IPS-NIHi11 (cell line): Measurements from ENCODE around the gene GRID1.

Experiments used
- DNase-seq: peaks from one replicate; pipeline ENCODE4 v3.0.0; 2012; ENCODE audit warnings: mixed read lengths, low spot score

The GRID1 gene

DNA sequence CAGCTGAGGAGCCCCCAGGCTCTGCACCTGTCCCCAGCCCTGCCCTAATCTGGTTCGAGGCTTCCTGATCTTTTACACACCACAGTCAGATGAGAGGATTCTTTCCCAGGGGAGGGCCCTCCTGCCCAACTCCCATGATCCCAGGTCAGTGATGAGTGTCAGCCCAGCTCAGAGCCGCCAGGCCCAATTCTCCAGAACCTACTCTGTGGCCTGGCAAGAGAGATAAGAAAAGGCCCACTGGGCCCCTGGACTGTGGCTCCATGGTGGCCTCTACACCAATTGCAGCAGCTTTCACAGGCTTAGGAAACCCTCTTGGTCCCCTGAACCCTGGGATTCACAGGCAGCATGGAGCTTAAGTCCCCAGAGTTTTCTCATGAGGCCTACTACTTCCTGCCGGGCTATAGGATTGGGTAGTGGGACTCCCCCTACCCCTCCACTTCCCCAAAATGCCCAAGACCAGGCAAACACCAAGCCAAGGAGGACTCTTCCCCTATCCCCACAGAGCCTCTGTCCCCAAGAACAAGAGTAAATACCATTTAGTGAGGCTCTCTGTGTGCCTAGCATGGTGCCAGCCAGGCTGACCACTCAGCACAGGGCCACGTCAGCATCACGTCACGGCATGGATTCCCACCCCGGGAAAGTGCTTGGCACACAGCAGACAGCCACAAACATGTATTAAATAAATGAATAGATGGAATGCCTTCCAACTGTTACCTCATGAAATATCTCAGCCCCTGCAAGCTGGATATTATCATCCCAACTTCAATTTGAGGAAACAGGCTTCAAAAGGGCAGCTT is 100.0 kb downstream of the GRID1 start:
- DNase-seq = no peak

GRCh38 chr10:86265895-86266259 is 100.7 kb downstream of the GRID1 start:
- no peak for DNase-seq

GRCh38 chr10:86265236-86265894 is 101.2 kb downstream of the GRID1 start:
- no peak for DNase-seq

- no peak for DNase-seq
Observed at GRCh38 chr10:86264481-86265231, 101.9 kb downstream of the GRID1 start.

DNA sequence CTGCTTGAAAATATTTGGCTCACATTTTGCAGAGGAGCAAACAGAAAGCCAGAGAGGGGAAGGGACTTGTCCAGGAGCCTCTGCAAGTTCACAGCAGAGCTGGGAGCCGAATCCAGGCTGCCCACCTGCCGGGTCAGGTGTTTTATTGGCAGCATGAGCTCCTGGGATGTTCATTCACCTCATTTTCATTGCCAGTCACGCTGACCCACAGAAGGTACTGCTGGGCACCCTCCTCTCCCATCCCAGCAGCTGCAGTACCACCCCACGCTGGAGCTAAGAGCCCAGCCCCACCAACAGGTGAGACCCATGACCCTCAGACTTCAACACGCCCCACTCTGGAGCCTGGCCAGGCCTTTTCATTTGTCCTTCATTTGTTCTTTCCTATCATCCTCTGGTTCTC is 102.7 kb downstream of the GRID1 start:
- DNase-seq = no peak

GRCh38 chr10:86263209-86263608 is 103.4 kb downstream of the GRID1 start:
- DNase-seq = no peak

DNA sequence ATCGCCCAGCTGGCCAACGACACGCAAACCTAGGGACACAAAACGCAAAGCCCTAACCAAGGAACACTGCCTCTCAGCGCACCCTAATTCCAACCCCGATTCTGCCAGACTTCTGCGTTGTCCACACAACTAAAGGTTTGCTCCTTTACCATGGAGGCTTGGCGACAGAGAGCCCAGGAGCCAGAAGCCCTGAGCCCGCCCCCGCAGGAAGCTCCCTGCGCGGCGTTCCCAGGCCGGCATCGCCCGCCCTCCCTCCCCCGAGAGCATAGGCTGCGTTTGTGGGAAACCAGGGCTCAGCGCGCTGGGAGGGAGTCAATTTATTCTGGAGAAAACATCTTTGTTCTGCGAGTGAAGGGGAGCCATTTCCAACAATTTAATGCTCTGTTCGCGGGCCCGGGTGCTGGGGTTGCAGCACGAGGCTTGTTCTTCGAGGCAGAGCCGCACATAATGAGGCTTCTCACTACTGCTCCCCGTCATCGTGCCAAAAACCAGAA is 103.9 kb downstream of the GRID1 start:
- peak; percentile 71 for DNase-seq

DNA sequence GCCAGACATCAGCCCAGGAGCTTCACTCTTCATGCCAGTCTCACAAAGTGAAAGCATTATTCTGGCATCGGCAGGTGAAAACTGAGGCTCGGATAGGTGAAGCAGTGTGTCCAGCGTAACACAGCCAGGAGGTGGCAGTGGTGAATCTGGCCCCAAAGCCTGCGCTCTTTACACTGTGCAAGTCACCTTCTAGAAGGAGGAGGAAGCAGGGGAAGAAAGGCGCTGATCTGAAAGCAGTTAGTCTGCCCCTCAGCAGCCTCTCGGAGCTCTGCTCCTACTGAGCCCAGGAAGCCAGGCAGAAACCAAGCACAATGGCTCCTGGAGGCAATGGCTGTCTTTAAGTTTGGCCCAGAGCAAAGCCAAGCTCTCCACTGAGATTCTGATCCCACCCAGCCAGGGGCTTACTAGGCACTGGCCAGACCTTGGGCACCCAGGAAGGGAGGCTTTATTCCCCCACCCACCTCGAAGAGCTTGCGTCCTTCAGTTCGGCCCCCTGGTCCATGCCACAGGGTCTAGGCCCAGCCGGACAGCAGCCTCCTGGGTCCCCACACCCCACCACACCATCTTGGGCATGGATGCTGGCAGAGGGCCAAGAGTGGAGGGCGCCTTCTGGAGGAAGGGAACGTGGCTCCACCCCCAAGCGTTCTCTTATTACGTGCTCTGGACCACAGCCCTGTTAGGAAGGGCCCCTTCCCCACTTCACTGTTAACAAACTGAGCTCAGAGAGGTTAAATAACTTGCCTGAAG is 104.5 kb downstream of the GRID1 start:
- DNase-seq = peak; percentile 78

DNA sequence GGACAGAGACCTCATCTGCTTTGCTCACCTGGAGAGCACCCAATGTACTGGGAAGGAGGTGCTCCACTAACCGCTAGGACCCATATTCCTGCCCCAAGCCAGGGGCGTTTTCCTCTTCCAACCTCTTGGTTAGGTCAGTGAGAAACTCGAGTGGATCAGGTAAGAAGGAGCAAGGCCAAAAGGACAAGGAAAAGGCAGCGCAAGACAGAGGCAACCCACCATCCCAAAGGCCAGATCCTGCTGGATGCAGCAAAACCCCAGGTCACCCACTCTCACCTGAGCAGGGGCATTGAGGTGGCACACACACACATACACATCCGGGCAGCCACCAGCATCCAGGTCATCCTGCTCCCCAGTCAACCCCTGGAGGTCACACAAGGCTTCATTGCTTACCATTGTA is 105.1 kb downstream of the GRID1 start:
- no peak for DNase-seq

DNA sequence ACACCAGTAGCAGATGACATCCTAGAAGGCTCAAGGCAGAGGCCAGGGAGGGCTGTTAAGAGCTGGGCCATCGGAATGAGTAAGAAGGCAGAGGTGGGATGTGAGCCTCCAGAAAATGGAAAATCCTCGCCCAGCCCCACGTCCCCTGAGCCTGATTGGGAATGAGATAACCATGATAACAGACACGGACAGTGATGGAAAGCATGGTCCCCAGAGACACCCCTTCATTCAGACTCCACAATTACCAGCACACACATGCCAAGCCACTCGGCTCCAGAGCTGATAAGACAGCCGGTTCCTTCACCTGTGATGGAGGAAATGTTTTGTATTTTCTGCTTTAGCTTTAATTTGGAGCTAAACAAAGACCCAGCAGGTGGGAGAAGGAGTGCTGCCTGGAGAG is 106.0 kb downstream of the GRID1 start:
- DNase-seq = no peak

GRCh38 chr10:86259901-86260562 is 106.6 kb downstream of the GRID1 start:
- no peak for DNase-seq

- DNase-seq = peak; percentile 6
Observed at GRCh38 chr10:86258941-86259340, 107.7 kb downstream of the GRID1 start.

- DNase-seq = peak; percentile 28
Observed at GRCh38 chr10:86258499-86258898, 108.1 kb downstream of the GRID1 start.

GRCh38 chr10:86257683-86258082 is 108.9 kb downstream of the GRID1 start:
- peak; percentile 2 for DNase-seq

- no peak for DNase-seq
Observed at GRCh38 chr10:86256690-86257315, 109.8 kb downstream of the GRID1 start.

GRCh38 chr10:86255405-86256251 is 111.0 kb downstream of the GRID1 start:
- peak; percentile 3 for DNase-seq

GRCh38 chr10:86254526-86255174 is 111.9 kb downstream of the GRID1 start:
- peak; percentile 52 for DNase-seq

GRCh38 chr10:86254081-86254480 is 112.5 kb downstream of the GRID1 start:
- no peak for DNase-seq
